ENCODE results near the gene C1RL. TPM values are rescaled to one million over a fixed set of nuclear protein-coding genes. Genes with fewer than 3 reads are reported as not detected.

C1RL gene
- total RNA-seq, 1 experiment from 2014 or later = 49.8 TPM

GRCh38 chr12:7151532-7151931, 42.5 kb upstream of the C1RL start:
- H3K4me3 Mint-ChIP-seq (ENCODE audit: unreplicated experiment) = no peak overlapping the region
- H3K27ac Mint-ChIP-seq (ENCODE audit: low read depth, unreplicated experiment) = no peak overlapping the region
- DNase-seq (ENCODE audit: unreplicated experiment) = no peak
- no peaks in the 10 kb centered on the region for H3K9me3 Mint-ChIP-seq (ENCODE audit: unreplicated experiment)
- peaks cover 60% of the 10 kb centered on the region for H3K36me3 Mint-ChIP-seq (ENCODE audit: insufficient read depth, unreplicated experiment)
- H3K27me3 Mint-ChIP-seq (ENCODE audit: insufficient read depth, unreplicated experiment) = no peaks in the 10 kb centered on the region
- CTCF ChIA-PET = interaction anchor here (1.4 to 9.9 kb wide), 2 partner anchors 9 to 11 kb away, joined by 5 to 106 read pairs; no protein-coding TSS in a partner anchor
- POLR2A ChIA-PET = interaction anchor here (0.7 kb wide), 1 partner anchor 491 kb away, joined by 3 read pairs; no protein-coding TSS in a partner anchor
- no peaks in the 10 kb centered on the region for H3K4me1 Mint-ChIP-seq (ENCODE audit: insufficient read depth, unreplicated experiment)
- BruUV-seq (replicated peaks) = no TSS peak
- TF ChIP-seq CTCF (IDR thresholded peaks at IDR 0.05; ENCODE audit: unreplicated experiment) = no peak
- intact Hi-C loops (cut with micrococcal nuclease) = no loop called here

GRCh38 chr12:7150841-7151240, 41.8 kb upstream of the C1RL start:
- H3K27ac Mint-ChIP-seq (ENCODE audit: low read depth, unreplicated experiment) = no peak overlapping the region
- CTCF ChIA-PET = interaction anchor here (0.5 to 9.9 kb wide), 4 partner anchors 9 to 611 kb away, joined by 4 to 106 read pairs (median 4); no protein-coding TSS in a partner anchor
- no peak overlapping the region for H3K4me3 Mint-ChIP-seq (ENCODE audit: unreplicated experiment)
- H3K36me3 Mint-ChIP-seq (ENCODE audit: insufficient read depth, unreplicated experiment) = peaks cover 63% of the 10 kb centered on the region
- no TSS peak for BruUV-seq (replicated peaks)
- H3K27me3 Mint-ChIP-seq (ENCODE audit: insufficient read depth, unreplicated experiment) = no peaks in the 10 kb centered on the region
- TF ChIP-seq CTCF (IDR thresholded peaks at IDR 0.05; ENCODE audit: unreplicated experiment) = no peak
- H3K4me1 Mint-ChIP-seq (ENCODE audit: insufficient read depth, unreplicated experiment) = no peaks in the 10 kb centered on the region
- H3K9me3 Mint-ChIP-seq (ENCODE audit: unreplicated experiment) = no peaks in the 10 kb centered on the region
- DNase-seq (ENCODE audit: unreplicated experiment) = no peak
- POLR2A ChIA-PET = no interaction called here
- intact Hi-C loops (cut with micrococcal nuclease) = no loop called here

GRCh38 chr12:7150356-7150755, 41.3 kb upstream of the C1RL start:
- CTCF ChIA-PET = interaction anchor here (0.5 to 9.9 kb wide), 6 partner anchors 8 to 610 kb away, joined by 3 to 106 read pairs (median 4); partner anchors contain the start of gene C1S
- intact Hi-C loops (cut with micrococcal nuclease) = no loop called here

GRCh38 chr12:7146906-7147305, 37.9 kb upstream of the C1RL start:
- Mint-ChIP-seq H3K27ac (ENCODE audit: low read depth, unreplicated experiment) (no peak overlapping the region), H3K4me3 (ENCODE audit: unreplicated experiment) (no peak overlapping the region), H3K4me1 (ENCODE audit: insufficient read depth, unreplicated experiment) (no peaks in the 10 kb centered on the region), H3K36me3 (ENCODE audit: insufficient read depth, unreplicated experiment) (peaks cover 58% of the 10 kb centered on the region), H3K9me3 (ENCODE audit: unreplicated experiment) (no peaks in the 10 kb centered on the region), H3K27me3 (ENCODE audit: insufficient read depth, unreplicated experiment) (no peaks in the 10 kb centered on the region)
- ChIA-PET POLR2A (no interaction called here), CTCF (interaction anchor here (0.6 to 8.4 kb wide), 10 partner anchors 12 to 494 kb away, joined by 3 to 102 read pairs (median 5); partner anchors contain the start of gene PEX5)
- no TSS peak for BruUV-seq (replicated peaks)
- TF ChIP-seq CTCF (IDR thresholded peaks at IDR 0.05; ENCODE audit: unreplicated experiment) = no peak
- no peak for DNase-seq (ENCODE audit: unreplicated experiment)
- intact Hi-C loops (cut with micrococcal nuclease) = no loop called here

More at GRCh38 chr12:7150356-7150755, 41.3 kb upstream of the C1RL start:
- no peaks in the 10 kb centered on the region for H3K27me3 Mint-ChIP-seq (ENCODE audit: insufficient read depth, unreplicated experiment)
- H3K36me3 Mint-ChIP-seq (ENCODE audit: insufficient read depth, unreplicated experiment) = peaks cover 64% of the 10 kb centered on the region
- H3K4me1 Mint-ChIP-seq (ENCODE audit: insufficient read depth, unreplicated experiment) = no peaks in the 10 kb centered on the region
- no peak for DNase-seq (ENCODE audit: unreplicated experiment)
- POLR2A ChIA-PET = no interaction called here
- no peak overlapping the region for H3K27ac Mint-ChIP-seq (ENCODE audit: low read depth, unreplicated experiment)
- no peak for TF ChIP-seq CTCF (IDR thresholded peaks at IDR 0.05; ENCODE audit: unreplicated experiment)
- BruUV-seq (replicated peaks) = no TSS peak
- no peaks in the 10 kb centered on the region for H3K9me3 Mint-ChIP-seq (ENCODE audit: unreplicated experiment)
- H3K4me3 Mint-ChIP-seq (ENCODE audit: unreplicated experiment) = no peak overlapping the region

Measured in MCF 10A (cell line).